Stimulated activated CD8-positive, alpha-beta memory T cell treated with anti-CD3 and anti-CD28 coated beads, Interleukin-12 subunit alpha, Interleukin-12 subunit beta, amount 100 ng/mL, for 4 hours (primary cell): ENCODE results near the gene COL6A1.

Experiments used
- DNase-seq: peaks from one replicate; pipeline ENCODE4 v3.0.0-alpha.2; 2020; ENCODE audit warnings: low read depth

Gene COL6A1

DNA sequence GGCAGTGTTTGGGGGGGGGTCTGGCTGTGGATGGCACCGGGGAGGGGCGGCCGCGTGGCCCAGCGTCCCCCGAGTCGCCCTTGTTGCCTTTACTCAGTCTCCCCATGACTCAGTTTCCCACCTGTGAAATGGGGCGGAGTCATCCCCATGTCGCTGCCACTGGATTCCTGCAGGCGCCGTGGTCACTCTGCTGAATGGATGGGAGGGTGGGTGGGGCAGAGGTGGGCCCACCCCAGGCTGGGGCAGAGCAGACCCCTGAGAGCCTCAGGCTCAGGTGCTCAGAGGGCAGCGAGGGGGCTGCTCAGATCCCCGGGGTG, 2.0 kb downstream of the COL6A1 start:
- DNase-seq, result no peak

DNA sequence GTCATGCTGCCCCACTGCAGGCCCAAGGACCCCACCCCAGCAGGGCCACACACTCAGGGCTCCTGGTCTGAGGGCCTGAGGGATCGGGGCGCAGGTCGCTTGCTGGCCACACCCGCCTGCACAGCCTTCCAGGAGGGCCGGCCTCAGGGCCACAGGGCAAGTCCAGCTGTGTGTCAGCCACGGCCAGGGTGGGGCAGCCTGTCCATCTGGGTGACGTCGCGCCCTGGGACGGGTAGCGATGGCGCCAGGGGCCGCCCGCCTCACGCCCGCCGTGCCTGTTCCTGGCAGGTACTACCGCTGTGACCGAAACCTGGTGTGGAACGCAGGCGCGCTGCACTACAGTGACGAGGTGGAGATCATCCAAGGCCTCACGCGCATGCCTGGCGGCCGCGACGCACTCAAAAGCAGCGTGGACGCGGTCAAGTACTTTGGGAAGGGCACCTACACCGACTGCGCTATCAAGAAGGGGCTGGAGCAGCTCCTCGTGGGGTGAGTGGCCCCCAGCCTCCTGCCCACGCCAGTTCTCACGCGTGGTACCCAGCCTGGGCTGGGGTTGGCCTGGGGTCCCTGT, 2.5 kb downstream of the COL6A1 start:
- no peak for DNase-seq

DNA sequence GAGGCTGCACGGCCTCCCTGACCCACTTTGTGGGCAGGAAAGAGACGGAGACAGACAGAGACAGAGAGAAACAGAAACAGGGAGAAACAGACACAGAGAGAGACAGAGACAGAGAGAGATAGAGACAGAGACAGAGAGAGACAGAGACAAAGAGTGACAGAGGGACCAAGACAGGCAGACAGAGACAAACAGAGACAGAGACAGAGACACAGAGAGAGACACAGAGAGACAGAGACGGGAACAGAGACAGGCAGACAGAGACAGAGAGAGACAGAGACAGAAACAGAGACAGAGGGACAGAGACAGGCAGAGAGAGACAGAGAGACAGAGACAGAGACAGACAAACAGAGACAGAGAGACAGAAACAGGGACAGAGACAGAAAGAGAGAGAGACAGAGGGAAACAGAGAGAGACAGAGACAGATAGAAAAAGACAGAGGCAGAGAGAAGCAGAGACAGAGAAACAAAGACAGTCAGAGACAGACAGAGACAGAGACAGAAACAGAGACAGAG, 3.1 kb downstream of the COL6A1 start:
- DNase-seq, result no peak

DNA sequence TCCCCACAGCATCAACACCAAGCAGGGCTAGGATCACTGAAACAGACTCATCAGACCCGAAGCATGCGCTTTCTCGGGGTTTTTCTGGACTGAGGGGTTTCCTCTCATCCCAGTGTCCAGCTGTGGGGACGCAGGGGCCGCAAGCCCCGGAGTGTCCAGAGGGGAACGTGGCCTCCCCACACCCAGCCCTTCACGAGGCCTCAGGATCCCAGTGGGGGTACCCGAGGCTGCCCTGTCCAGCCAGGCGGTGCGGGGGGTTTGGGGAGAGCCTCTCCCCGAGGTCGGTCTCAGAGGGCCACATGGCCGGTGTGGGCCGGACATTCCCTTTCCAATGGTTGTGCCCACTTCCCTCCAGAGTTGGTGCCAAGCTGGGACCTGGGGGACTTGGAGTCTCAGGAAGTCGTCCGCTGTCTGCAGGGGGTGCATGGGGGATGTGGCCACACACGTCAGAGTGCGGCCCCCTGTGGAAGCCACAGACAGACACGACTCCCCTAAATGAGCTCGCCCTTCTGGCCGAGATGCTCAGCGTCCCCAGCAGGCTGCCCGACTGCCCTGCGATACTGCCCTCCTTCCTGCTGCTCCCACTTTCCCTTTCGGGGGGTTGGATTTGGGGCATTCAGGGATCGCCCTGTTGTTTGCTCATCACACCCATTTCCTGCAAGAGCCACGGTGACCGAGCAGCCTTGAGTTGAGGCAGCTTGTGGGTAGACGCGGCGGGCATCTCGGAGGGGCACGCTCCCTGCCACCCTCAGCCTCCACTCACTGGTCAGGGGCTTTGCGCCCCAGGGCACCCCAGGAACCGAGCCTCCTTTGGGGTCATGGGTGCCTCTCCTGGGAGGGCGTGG, 4.1 kb downstream of the COL6A1 start:
- no peak for DNase-seq

DNA sequence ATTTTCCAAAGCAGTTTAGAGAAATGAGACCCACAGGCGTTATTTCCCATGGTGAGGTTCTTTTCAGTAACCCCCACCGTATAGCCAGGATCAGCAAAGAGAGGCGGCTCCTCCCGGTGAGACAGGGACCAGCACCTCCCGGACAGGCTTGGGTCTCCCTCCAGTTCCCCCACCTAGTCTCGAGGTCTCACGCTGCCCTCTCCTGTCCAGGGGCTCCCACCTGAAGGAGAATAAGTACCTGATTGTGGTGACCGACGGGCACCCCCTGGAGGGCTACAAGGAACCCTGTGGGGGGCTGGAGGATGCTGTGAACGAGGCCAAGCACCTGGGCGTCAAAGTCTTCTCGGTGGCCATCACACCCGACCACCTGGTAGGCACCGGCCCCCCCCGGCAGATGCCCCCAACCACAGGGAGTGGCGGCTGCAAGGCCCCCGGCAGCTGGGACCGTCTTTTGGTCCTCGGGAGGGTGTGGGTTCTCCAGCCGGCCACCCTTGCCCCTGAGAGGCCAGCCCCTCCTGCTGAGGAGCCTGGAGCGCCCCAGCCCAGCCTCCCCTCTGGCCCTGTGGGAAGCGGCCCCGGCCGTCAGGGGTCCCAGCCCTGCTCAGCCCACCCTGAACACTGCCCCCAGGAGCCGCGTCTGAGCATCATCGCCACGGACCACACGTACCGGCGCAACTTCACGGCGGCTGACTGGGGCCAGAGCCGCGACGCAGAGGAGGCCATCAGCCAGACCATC, 4.9 kb downstream of the COL6A1 start:
- DNase-seq, result no peak

DNA sequence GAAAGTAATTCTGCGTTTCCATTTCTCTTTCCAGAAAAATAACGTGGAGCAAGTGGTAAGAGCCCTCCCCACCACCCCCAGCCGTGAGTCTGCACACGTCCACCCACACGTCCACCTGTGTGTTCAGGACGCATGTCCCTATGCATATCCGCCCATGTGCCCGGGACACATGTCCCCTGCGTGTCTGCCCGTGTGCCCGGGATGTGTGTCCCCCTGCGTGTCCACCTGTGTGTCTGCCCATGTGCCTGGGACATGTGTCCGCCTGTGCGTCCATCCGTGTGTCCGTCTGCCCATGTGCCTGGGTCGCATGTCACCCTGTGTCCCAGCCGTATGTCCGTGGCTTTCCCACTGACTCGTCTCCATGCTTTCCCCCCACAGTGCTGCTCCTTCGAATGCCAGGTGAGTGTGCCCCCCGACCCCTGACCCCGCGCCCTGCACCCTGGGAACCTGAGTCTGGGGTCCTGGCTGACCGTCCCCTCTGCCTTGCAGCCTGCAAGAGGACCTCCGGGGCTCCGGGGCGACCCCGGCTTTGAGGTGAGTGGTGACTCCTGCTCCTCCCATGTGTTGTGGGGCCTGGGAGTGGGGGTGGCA, 5.6 kb downstream of the COL6A1 start:
- DNase-seq, result no peak

DNA sequence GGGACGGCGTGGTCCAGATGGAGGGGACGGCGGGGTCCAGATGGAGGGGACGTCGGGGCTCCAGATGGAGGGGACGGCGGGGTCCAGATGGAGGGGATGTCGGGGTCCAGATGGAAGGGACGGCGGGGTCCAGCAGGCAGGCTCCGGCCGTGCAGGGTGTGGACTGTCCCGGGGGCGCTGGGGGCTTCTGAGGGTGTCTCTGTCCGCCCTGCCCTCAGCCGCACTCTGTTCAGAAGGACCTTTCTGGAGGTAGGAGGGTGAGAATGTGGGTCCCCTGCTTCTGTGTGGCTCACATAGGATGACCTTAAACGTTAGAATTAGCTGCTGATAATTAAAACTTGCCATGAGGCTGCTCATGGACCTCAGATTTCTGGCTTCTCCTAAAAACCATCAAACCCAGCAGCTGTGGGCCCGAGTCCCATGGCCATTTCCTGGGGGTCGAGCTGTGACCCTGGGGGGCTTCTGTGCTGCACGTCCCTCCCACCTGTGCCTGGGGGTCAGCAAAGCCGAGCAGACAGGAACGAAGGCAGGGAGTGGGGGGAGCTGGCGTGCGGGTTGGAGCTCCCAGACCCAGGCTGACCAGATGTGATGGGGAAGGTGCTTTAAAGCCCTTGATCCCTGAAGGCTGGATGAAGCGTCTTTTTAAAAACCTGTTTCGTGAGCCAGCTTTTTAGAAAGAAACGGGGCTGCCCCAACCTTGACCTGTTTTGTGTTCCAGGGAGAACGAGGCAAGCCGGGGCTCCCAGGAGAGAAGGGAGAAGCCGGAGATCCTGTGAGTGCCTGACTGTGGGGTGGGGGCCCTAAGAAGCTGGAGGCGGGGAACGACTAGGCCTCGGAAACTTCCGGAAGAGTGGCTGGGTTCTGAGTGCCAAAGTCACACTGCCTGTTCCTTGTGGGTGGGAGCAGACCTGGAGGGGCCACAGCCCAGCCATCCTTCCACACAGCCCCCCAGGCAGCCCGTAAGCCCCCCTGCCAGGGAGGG, 7.1 kb downstream of the COL6A1 start:
- no peak for DNase-seq

DNA sequence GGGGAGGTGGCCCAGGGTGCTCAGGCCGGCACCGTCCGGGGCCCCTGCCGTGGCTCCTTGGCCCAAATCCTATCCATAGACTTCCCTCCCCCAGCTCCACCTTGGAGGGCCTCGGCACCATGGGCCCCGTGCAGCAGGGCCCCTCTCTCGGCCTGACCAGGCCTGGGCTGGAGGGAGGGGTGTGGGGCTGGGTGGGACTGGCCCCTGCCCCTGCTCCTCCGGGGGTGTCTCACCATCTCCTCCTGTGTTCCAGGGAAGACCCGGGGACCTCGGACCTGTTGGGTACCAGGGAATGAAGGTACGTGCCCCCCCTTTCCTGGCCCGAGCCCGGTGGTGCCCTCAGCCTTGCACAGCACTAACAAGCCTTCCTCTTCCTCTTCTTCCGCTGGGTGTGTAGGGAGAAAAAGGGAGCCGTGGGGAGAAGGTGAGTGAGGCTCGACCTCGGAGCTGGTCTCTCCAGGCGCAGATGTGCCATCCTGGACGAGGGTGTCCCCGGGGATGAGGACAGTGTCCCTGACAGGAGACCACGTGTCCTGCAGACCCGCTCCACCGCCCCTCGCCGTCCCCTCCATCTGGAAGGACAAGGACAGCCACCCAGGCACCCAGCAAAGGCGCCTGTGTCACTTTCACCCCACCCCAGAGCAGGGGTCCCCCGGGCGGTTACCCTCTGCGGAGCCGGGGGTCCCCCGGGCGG, 7.9 kb downstream of the COL6A1 start:
- no peak for DNase-seq

DNA sequence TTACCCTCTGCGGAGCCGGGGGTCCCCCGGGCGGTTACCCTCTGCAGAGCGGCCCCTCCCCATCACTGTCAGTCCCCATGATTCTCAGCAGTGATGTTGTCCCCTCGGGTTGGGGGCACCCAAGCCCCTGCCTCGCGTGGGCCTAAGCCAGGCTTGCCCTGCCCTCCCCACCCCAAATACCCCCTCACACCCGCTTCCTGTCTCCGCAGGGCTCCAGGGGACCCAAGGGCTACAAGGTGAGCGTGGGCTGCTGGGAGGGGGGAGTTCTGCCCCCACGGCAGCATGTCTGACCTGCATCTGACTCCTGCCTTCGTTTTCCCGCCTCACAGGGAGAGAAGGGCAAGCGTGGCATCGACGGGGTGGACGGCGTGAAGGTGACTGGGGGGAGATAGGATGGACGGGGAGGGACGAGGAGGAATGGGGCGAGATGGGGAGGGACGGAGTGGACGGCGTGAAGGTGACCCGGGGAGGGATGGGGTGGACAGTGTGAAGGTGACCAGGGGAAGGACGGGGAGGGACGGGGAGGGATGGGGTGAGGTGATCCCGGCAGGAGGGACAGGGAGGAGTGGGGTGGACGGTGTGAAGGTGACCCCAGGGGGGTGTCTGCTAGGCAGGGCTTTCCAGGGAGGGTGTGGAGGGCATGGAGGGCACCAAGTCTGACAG, 8.6 kb downstream of the COL6A1 start:
- DNase-seq, result no peak

DNA sequence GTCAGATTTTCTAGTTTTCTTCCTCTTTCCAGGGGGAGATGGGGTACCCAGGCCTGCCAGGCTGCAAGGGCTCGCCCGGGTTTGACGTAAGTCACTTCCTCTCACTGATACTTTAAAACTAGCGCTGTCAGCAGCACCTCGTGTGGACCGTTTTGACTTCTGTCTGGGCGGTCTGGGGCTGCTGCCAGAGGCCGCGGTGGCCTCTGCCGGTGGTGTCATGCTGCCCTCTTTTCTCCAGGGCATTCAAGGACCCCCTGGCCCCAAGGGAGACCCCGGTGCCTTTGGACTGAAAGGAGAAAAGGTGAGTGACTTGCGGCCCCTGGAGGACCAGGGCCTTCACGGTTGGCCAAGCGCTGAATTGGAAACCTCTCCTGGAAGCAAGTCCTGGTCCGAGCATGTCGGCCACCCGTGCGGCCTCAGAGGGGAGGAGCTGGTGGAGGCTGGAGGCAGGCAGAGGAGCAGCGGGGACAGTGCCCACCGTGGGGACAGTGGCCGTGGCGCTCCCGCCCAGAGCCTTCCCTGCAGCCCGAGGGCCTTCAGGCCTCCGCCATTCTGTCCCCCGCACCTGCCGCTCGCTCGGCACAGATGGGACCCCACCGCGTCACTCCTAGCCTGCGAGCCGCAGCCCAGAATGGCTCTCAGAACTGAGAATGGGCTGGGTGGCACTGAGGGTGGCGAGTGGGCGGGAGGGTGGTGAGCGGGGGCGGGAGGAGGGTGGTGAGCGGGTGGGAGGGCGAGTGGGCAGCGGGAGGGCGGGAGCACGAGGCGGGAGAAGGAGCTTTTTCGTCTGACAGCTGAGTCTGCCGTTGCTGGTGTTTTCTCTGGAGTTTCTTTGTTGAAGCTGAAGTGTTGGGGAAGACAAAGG, 9.4 kb downstream of the COL6A1 start:
- no peak for DNase-seq

DNA sequence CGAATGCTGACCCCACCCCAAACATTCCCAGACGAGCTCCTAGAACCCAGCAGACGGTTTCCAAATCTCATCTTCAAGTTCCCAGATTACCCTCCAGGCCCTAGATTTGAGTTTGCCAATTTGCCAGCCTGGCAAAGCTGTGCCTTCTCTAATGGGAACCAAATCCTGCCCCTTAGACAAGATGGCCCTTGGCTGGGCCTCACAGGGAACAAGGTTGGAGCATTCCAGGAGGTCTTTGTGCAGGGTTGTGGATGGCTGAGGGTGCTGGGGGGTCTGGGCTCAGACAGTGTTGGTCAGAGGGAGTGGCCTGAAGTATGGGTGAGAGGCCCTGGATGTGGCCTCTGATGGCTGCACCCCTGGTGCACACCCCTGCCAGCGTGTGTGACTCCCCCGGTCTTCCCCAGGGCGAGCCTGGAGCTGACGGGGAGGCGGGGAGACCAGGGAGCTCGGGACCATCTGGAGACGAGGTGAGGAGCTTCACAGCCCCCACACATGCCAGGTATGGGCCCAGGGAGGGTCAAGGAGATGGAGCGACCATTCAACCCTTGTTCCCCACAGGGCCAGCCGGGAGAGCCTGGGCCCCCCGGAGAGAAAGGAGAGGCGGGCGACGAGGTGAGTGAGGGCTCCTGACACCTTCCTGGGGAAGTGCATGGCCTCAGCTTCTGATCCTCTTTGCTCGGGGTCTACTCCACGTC, 10.2 kb downstream of the COL6A1 start:
- DNase-seq, result no peak

DNA sequence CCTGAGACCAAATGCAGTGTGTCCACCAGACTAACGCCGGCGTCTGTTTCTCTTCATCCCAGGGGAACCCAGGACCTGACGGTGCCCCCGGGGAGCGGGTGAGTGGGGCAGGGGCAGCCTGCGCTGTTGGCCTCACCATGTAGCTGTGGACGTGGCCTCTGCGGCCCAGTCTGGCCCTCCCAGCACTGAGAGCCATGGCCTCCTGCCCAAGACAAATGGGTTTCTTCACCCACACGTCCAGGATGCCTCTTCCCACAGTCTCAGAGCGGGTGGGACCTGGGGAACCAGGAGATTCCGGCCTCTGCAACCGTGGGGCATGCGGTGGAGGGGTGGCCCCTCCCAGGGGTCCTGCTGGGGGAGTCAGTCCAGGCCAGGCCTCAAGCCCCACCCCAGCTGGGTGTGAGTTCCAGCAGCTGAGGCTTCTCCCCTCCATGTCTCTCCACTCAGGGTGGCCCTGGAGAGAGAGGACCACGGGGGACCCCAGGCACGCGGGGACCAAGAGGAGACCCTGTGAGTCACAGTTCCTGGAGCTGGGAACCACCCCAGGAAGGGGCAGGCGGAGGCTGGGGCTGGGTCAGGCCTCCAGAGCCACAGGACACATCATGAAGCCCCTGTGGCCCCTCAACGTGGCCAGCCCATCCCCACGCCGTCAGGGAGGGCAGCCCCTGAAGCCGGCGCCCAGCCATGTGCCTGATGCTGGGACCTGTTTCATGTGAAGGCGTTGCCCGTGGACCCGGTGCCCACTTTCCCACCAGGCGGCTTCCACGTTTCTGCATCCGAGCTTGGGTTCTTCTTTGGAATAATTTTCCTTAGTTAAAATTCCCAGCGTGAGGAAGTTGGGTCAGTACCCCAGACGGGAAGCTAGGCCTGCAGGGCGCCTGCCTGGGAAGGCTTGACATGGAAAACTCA, 11.0 kb downstream of the COL6A1 start:
- DNase-seq, result no peak

DNA sequence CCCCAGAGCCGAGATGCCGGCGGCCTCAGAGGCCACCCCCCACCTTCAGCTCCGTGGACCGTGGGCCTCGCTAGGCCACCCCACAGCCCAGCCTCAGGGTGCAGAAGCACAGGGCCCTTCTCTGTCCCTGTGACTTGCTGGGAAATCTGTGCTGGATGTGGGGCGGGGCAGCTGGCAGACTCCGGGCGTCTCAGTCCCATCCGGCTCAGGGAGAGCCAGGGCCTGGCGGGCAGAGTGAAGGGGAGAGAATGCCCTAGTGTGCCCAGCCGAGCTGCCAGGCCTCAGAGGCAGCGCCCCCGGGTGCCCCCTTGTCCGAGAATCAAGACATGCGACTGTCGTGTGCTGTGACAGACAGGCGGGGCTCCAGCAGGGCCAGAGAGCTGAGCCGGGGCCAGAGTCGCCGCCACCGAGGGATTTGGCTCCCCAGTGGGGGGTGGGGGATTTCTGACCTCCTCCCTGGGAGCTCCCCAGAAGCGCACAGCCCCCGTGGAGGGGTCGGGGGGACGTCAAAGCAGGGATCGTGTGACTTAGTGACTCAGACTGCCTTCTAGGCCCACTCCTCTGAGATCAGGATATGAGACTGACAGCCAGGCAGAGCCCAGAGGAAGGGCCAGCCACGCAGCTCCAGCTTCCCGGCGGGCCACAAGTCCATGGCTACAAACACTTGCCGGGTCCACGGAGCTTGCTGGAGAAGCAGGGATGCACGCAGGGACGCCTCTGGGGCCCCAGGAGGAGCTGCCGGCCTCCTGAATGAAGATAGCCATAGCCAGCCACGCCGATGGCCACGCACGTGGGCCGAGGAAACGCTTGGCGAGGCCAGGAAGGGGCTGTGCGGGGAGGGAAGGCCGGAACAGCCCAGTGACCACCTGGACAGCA, 11.9 kb downstream of the COL6A1 start:
- DNase-seq, result no peak

DNA sequence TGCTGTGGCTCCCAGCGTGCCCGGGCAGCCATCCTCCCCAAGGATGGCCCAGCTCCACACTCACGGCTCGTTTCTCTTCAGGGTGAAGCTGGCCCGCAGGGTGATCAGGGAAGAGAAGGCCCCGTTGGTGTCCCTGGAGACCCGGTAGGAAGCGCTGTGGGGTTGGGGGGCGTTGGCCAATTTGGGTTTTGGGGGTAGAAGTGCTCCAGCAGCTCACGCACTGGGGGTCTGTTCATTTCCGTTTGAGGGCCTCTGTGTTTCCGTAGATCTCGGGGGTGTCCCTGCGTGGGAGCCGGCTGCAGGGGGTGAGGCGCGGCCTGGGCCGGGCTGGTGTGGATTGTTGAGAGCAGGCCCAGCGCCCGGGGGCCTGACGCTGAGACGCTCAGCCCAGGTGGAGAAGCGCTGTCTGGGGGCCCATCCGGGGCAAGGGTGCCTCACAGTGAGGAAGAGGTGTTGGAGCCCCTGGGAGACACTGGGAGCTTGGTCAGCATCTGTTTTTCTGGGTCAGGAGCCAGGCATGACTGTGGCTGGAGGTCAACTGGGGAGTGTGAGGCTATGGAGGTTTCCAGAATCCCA, 12.6 kb downstream of the COL6A1 start:
- DNase-seq, result no peak

DNA sequence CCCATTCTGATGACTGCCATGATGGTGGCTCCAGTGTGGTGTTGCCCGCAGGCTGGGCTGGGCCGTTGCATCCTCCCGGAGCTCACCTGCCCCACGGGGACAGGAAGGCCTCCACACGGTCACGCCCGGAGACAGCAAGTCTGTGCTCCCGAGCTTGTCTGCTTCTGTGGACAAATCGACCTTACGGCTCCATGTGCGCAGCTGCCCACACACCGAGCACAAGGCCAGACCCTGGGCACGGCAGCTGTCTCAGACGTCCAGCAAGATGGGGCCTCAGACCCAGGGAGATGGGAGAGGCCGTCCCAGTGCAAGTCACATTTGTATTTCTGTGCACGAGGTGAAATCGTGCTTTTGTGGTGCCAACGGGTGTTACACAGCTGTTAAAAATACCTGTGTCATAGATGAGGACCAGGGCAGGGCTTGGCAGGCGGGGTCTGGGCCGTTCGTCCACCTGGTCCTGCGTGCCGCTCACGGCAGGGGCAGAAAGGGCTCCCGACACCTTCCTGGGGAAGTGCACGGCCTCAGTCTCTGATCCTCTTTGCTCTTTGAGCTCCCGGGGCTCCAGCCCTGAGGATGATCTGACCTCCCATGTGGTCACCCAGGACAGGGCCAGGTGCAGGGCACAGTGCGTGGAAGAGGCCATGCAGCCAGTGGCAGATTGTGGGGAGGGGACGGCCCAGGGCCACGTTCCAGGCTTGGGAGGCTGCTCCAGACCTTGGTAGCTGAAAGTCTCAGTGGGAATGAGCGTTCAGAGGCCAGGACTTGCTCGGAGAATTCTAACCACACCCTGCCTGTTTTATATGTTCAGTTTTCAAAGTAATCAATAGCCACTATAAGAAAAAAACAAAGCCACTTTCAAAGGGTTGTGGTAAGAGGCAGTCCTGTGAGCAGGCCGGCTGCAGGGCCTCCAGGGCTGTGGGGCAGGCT, 13.5 kb downstream of the COL6A1 start:
- no peak for DNase-seq
